Neural cell (in vitro differentiated cells): ENCODE measurements around the gene TOR2A. TPM values are rescaled to one million over a fixed set of nuclear protein-coding genes. Genes with fewer than 3 reads are reported as not detected.

Experiments
- H2AFZ ChIP-seq: fragments of 200-600, 300-800 bp; sonication (generic), shearing (Covaris generic); 2 replicates; pipeline ENCODE4 v1.6.0; 2014; ENCODE audit warnings: low read depth, mild to moderate bottlenecking, antibody characterized with exemption, low read length, moderate library complexity
- H3F3A ChIP-seq: fragments of 200-600 bp; shearing (Covaris generic); 2 replicates; pipeline ENCODE4 v1.6.1; 2016; ENCODE audit warnings: mild to moderate bottlenecking, moderate library complexity, mixed read lengths, antibody characterized with exemption, low read length; ENCODE audit not compliant: insufficient read depth, poor library complexity, severe bottlenecking
- H3K27ac ChIP-seq: fragments of 200-600, 300-800 bp; sonication (generic), shearing (Covaris generic); 2 replicates; pipeline ENCODE4 v1.5.1; 2014; ENCODE audit warnings: mild to moderate bottlenecking, low read length, moderate library complexity
- H3K27me3 ChIP-seq: fragments of 300-800, 200-600 bp; sonication (generic), shearing (Covaris generic); 2 replicates; pipeline ENCODE4 v1.6.0; 2014; ENCODE audit warnings: mild to moderate bottlenecking, low read depth, low read length, moderate library complexity; ENCODE audit not compliant: insufficient read depth
- H3K36me3 ChIP-seq: fragments of 300-800, 200-600 bp; sonication (generic), shearing (Covaris generic); 2 replicates; pipeline ENCODE4 v1.5.1; 2014; ENCODE audit warnings: mild to moderate bottlenecking, antibody characterized with exemption, low read length, moderate library complexity; ENCODE audit not compliant: insufficient read depth
- H3K4me2 ChIP-seq: fragments of 300-800, 200-600 bp; sonication (generic), shearing (Covaris generic); 2 replicates; pipeline ENCODE4 v1.6.0; 2014; ENCODE audit warnings: mild to moderate bottlenecking, low read length
- H3K4me3 ChIP-seq: fragments of 300-800, 200-600 bp; sonication (generic), shearing (Covaris generic); 2 replicates; pipeline ENCODE4 v1.5.1; 2014; ENCODE audit warnings: mild to moderate bottlenecking, low read length, moderate library complexity
- H3K79me2 ChIP-seq: fragments of 200-600 bp; shearing (Covaris generic); replicated peaks from 2 replicates; pipeline ENCODE4 v1.6.0; 2014; ENCODE audit warnings: mild to moderate bottlenecking, low read length, moderate library complexity; ENCODE audit not compliant: insufficient read depth
- H3K9ac ChIP-seq: fragments of 300-800, 200-600 bp; sonication (generic), shearing (Covaris generic); 2 replicates; pipeline ENCODE4 v1.6.1; 2016; ENCODE audit warnings: mild to moderate bottlenecking, low read length, mixed read lengths
- H3K9me2 ChIP-seq: fragments of 200-600 bp; shearing (Covaris generic); 2 replicates; pipeline ENCODE4 v1.6.1; 2016; ENCODE audit warnings: mild to moderate bottlenecking, low read length, mixed read lengths; ENCODE audit not compliant: insufficient read depth
- H3K9me3 ChIP-seq: fragments of 200-600, 300-800 bp; sonication (generic), shearing (Covaris generic); 2 replicates; pipeline ENCODE4 v1.6.1; 2016; ENCODE audit warnings: mild to moderate bottlenecking, mixed run types, low read length, moderate library complexity, mixed read lengths
- H4K20me1 ChIP-seq: fragments of 200-600 bp; shearing (Covaris generic); 2 replicates; pipeline ENCODE4 v1.6.1; 2016; ENCODE audit warnings: mild to moderate bottlenecking, mixed run types; ENCODE audit not compliant: insufficient read depth
- CTCF ChIP-seq: fragments of 450-650 bp; IDR thresholded peaks from 2 replicates; pipeline ENCODE4 v1.5.1; 2014; ENCODE audit warnings: antibody characterized with exemption, mild to moderate bottlenecking, moderate library complexity; ENCODE audit not compliant: poor library complexity, severe bottlenecking
- EP300 ChIP-seq: fragments of 450-650 bp; conservative IDR thresholded peaks from 2 replicates; pipeline ENCODE4 v1.6.1; 2014; ENCODE audit warnings: antibody characterized with exemption, mild to moderate bottlenecking, moderate library complexity; ENCODE audit not compliant: poor library complexity, severe bottlenecking
- EZH2 ChIP-seq: fragments of 200-600, 300-800 bp; shearing (Covaris generic), sonication (generic); IDR thresholded peaks from 2 replicates; pipeline ENCODE4 v1.6.1; 2014; ENCODE audit warnings: antibody characterized with exemption, low read length, borderline replicate concordance, mild to moderate bottlenecking; ENCODE audit not compliant: insufficient read depth, poor library complexity, severe bottlenecking
- MXI1 ChIP-seq: fragments of 450-650 bp; conservative IDR thresholded peaks from 2 replicates; pipeline ENCODE4 v1.6.1; 2014; ENCODE audit warnings: antibody characterized with exemption, mild to moderate bottlenecking; ENCODE audit not compliant: poor library complexity, severe bottlenecking
- POLR2AphosphoS5 ChIP-seq: IDR thresholded peaks from 2 replicates; pipeline ENCODE4 v1.6.1; 2012
- RAD21 ChIP-seq: fragments of 450-650 bp; conservative IDR thresholded peaks from 2 replicates; pipeline ENCODE4 v1.6.1; 2014; ENCODE audit warnings: antibody characterized with exemption, mild to moderate bottlenecking, moderate library complexity
- REST ChIP-seq: IDR thresholded peaks from 2 replicates; pipeline ENCODE4 v1.6.1; 2012; ENCODE audit warnings: borderline replicate concordance
- SMC3 ChIP-seq: fragments of 450-650 bp; conservative IDR thresholded peaks from 2 replicates; pipeline ENCODE4 v1.6.1; 2014; ENCODE audit warnings: antibody characterized with exemption, mild to moderate bottlenecking, moderate library complexity; ENCODE audit not compliant: poor library complexity
- TAF1 ChIP-seq: IDR thresholded peaks from 2 replicates; pipeline ENCODE4 v1.6.1; 2012; ENCODE audit warnings: low read depth
- polyA plus RNA-seq: library from polyadenylated mRNA; depleted of rRNA; stranded (reverse); fragments of >200 nt; gene quantifications from 2 replicates; pipeline ENCODE4 v1.2.3, GENCODE V29; 2014

The TOR2A gene
- polyA plus RNA-seq, 1 donor from 2014 or later = 59.7 TPM

GRCh38 chr9:127712867-127713266 lies 22.2 kb downstream of the TOR2A start:
- H2AFZ ChIP-seq = no peak overlapping the region
- H3K4me3 ChIP-seq = no peak overlapping the region
- H3K79me2 ChIP-seq = no peaks in the 10 kb centered on the region
- H3K9ac ChIP-seq = no peak overlapping the region
- H3K9me3 ChIP-seq = no peaks in the 10 kb centered on the region
- no peaks in the 10 kb centered on the region for H3K9me2 ChIP-seq
- no peak overlapping the region for H3K4me2 ChIP-seq
- H3F3A ChIP-seq = no peaks in the 10 kb centered on the region
- H4K20me1 ChIP-seq = no peaks in the 10 kb centered on the region
- H3K27ac ChIP-seq = no peak overlapping the region
- TF ChIP-seq REST = no peak
- no peak for TF ChIP-seq CTCF
- TF ChIP-seq RAD21 = no peak
- TF ChIP-seq TAF1 = no peak
- no peak for TF ChIP-seq SMC3
- TF ChIP-seq MXI1 = no peak
- no peak for TF ChIP-seq POLR2AphosphoS5
- no peaks in the 10 kb centered on the region for H3K36me3 ChIP-seq
- no peaks in the 10 kb centered on the region for H3K27me3 ChIP-seq

- Histone ChIP-seq H3K27ac (no peak overlapping the region), H3K27me3 (no peaks in the 10 kb centered on the region), H3K4me2 (no peak overlapping the region), H3K4me3 (no peak overlapping the region), H3K79me2 (no peaks in the 10 kb centered on the region), H3K9me3 (no peaks in the 10 kb centered on the region), H3K9ac (no peak overlapping the region), H3K36me3 (no peaks in the 10 kb centered on the region), H3F3A (no peaks in the 10 kb centered on the region), H2AFZ (no peak overlapping the region), H3K9me2 (no peaks in the 10 kb centered on the region), H4K20me1 (no peaks in the 10 kb centered on the region)
- TF ChIP-seq TAF1 = no peak
- TF ChIP-seq POLR2AphosphoS5 = no peak
Observed at GRCh38 chr9:127712371-127712770, 22.7 kb downstream of the TOR2A start.

GRCh38 chr9:127711831-127712274 lies 23.2 kb downstream of the TOR2A start:
- Histone ChIP-seq H3K79me2 (no peaks in the 10 kb centered on the region), H3K9ac (no peak overlapping the region), H4K20me1 (no peaks in the 10 kb centered on the region), H3K27ac (no peak overlapping the region), H3K9me2 (no peaks in the 10 kb centered on the region), H2AFZ (no peak overlapping the region), H3K4me2 (no peak overlapping the region), H3K4me3 (no peak overlapping the region), H3K27me3 (no peaks in the 10 kb centered on the region), H3K36me3 (no peaks in the 10 kb centered on the region), H3F3A (no peaks in the 10 kb centered on the region), H3K9me3 (no peaks in the 10 kb centered on the region)
- no peak for TF ChIP-seq RAD21
- TF ChIP-seq CTCF = no peak
- TF ChIP-seq SMC3 = no peak
- TF ChIP-seq EZH2 = no peak
- TF ChIP-seq TAF1 = no peak
- TF ChIP-seq MXI1 = no peak
- no peak for TF ChIP-seq POLR2AphosphoS5
- TF ChIP-seq EP300 = no peak
- no peak for TF ChIP-seq REST
